GM21526 (cell line): ENCODE results near the gene FEM1C.

Experiments used
- ATAC-seq: cut with Tn5 transposase; IDR thresholded peaks from one replicate; pipeline ENCODE4 v1.9.1; 2021; ENCODE audit warnings: moderate library complexity; ENCODE audit not compliant: unreplicated experiment, low FRiP score

Gene FEM1C

DNA sequence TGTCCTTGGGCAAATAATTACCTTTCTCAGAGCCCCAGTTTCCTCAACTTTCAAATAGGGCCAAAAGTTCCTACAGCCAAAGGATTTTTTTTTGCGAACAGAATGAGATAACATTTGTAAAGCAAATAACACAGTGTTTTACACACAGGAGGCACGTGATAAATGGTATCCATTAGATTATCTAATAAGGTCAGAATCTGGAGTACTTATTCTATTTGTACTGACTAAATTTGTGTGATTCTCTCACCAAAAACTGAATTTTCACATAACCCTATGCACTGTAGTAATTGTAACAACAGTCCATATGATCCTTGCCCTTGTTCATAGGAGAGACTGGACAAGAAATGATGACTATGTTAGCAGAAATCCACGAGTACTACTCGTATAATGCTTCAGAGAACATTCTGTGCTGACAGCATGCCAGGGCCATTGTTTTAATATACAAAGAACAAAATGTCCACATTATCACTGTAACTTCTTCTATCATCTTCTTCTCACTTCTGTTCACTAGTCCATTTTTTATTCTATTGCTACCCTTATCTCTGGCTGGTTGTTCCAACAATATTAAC, 13.9 kb upstream of the FEM1C start:
- ATAC-seq, result no peak

DNA sequence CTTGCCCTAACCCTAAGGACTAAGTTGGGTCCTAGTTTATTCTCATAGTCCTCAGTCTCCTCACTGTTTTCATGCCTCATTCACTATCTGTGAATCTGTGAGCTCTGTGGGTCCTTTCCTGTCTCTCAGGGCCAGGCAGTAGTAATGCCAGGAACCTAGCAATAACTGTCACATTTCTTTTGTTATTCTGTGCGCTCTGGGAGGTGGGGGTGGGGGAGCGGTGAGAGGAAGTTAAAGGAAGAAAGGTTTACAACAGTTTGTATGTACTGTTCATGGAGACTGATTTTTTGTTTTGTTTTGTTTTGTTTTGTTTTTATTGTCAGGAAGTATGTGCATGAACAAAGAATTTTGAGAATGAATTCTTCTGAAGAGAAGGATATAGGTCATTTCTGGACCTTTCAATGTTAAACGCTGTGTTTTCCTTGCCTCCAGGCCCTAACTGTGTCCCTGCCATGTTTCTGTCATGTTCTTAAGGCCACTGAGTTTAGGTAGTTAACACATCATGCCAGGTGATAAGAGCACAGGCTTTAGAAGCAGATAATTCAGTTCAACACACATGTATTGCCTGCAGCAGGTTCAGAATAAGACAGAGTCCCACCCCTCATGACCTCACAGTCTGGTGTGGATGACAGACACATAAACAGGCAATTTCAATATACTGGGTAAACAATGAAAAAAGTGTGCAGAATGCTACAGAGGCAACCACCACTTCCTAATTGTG, 13.3 kb upstream of the FEM1C start:
- no peak for ATAC-seq

DNA sequence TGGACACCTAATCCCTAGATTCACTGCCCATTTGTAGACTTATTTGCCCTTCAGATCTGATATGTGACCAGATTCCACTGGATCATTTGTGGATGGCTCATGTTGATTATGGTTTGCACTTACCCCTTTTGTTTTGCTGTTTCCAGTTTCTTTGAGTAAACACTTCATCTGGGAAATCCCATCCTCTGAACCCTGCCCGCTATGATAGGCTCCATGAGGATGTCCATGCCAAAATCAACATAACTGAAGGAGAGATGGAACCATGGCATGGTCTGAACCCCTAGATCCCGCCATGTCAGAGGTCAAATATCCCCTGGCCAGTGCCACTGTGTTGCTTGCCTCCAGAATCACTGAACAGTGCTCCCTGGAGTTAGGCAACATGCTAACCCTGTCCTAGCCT, 11.7 kb upstream of the FEM1C start:
- no peak for ATAC-seq

DNA sequence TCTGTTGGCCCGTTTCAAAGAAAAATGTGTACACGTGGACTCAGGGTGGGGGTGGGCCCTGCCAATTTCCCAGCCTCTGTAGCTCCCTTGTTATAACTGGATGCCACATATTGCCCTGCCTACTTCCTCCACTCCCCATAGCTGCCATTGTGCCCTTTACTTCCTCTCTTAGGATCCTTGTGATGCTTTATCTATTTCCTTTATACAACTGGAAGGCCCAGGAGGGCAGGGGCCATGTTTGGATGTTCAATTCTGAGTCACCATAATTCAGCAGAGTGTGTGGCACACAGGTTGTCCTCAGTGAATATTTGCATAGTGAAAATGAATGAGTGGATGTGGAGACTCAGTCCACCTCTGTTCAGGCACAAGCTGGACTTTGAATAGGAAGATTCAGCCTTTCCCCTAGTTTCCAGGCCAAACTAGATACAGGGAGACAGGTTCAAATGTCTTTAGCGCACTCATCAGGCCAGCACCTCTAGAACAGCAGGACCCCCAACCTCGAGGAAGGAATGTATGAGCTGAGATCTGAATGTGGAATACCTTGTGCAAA, 10.6 kb upstream of the FEM1C start:
- no peak for ATAC-seq

DNA sequence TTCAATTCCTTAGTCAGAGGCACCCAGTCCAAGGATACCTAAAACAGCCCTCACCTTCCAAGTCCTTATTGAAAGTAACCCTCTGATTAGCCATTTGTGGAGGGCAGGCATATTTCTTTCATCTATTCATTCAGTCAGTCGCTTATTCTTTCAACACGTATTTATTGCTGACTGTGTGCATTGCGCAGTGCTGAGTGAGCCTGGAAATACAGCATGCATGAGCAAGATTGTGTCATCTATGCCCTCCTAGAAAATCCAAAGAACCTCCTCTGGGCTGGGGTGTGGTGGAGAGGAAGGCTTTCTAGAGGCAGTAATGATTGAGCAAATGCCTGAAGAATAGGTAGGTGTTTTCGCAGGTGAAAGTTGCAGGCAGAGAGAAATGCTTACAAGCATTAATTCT, 8.5 kb upstream of the FEM1C start:
- ATAC-seq, result no peak

DNA sequence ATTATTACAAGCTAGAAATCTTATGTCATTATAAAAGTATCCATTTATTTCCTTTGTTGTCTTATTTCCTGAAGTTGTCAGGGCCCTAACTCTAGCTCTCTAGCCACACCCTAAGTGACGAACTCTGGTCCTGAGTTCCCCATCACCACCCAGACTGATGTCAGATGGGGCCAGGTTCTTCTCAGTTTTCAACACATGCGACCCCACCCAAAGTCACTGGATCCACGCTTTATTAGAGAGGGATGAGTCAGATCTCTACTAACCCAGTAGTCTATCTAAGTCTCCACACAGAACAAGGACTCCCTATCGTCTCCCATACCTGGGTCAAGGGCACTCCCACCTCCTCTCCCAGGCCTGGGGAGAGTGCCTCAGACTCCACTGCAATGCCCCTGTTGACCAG, 6.8 kb upstream of the FEM1C start:
- no peak for ATAC-seq

DNA sequence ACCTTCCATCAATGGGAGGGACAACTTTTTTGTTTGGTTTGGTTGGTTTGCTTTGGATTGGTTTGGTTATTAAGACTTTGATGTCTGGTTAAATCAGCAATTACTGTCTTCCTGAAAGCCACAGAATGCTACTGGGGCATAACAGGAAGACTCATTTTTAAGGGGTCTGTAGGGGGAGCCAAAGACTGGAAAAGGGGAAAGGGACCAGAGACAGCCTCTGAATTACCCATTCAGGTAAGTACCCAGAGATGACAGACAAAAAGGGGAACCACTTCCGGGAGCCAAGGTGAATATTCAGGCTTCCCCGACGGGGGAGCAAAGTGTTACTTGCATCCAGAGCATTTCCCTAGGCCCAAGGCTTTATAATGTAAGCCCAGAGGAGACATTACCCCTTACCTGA, 4.6 kb upstream of the FEM1C start:
- ATAC-seq, result no peak

DNA sequence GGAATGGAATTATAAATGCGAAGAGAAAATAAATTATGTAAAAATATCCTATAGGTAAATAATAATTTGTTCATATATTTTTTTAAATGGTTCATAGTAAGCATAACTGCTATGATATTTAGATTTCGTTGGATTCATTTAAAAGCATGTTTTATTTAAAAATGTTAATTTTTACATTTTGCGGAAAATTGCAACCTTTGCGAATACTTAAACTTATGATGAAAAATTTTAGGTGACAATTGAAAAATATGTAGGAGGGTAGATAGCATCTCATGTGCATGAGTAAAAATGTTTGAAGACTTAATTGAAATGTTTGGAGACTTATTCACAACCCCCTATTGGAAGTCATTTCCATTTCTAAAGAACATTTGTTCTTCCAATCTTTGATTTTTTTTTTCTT, 4.1 kb upstream of the FEM1C start:
- ATAC-seq, result no peak

DNA sequence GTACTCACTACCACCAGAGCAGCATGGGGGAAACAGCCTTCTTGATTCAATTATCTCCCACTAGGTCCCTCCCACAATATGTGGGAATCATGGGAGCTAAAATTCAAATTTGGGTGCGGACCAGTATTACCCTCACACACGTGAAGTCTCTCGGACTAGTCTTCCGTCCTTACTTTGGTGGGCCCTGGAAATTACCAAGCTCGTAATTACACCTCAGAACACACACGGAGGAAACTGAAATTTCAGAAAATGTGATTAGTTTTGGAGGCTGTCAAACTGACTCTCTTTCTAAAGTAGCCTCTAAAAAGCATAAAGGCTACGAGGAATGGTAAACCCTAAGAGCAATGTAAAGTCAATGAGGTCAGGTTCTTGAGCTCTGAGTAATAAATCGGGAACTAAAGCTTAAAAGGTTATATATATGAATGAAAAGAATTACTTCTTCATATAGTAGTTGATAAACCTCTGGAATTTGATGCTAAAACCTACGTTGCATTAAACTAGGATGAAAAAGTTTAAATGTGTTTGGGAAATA, 842 bp upstream of the FEM1C start:
- ATAC-seq, result no peak

DNA sequence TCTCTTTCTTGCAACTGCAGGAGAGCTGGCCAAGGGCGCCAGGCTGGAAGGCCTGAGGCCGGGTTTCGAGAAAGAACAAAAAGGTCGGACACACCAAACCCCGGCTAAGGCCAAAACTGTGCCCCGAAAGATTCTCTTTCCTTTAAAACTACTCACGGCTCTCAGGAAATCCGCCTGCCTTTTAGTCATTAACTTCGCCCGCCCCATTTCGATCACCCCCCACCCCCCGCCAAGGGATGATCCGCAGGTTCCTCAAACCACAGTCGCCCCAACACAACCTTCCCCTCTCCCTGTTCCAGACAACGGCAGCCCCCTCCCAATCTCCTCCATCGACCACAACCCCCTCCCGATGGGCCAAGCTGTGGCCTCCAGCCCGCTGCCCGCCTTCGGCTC, 536 bp downstream of the FEM1C start:
- no peak for ATAC-seq

DNA sequence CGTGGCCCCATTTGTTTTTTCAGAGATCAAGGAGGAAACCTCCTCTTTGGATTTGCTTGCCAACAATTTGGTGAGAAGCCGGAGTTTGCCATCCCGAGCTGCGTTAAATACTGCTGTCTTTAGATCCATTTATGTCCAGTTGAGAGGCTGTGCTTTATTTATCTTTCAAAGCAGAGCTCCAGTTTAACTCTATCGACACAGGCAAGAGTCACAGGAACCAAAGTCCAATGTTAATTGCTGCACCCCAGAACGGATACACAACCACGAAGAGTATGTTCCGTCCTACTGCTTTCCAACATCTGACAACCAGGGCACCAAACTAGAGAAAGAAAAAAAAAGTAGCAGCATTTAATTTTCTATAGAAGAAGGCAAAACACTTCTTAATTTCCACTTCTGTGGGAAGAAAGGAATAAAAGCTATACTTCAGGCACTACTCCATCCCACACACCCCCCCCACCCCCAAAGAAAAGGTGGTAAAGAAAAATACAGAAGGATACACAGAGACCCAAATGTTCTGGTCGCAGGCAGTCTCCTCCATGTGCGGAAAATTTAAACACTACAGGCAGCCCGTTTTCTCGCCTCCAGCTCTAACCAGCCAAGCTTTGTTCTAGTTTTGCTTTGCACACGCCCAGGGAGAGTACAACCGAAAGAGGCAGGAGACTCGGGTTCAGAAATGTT, 1.1 kb downstream of the FEM1C start:
- peak; percentile 33 for ATAC-seq

DNA sequence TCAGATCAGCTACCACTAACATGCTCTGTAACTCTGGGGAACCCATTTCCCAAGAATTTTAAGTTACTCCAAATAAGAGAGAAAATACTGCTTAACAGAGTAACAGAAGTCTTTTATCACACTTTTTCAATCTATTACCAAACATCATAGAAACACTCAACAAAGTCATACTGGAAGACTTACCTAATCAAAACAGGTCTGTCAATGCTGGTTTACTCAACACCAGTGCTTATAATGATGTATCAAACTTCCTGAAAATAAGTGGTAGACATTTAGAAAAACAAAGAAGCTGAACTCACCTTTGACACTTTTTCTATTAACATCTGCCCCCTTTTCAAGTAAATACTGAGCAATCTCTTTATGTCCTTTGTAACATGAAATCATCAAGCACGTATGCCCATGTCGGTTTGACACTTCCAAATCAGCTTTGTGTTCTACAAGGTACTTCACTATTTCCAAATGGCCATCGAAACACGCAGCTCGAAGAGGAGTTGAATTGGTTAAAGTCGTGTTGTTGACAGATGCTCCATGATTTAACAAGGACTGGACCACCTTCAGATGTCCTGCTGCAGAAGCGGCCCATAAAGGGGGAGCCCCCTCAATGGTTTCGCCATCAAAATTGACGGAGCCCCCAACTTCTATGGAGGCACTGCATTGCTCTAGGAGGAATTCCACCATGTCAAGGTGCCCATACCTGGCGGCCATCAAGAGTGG, 1.8 kb downstream of the FEM1C start:
- ATAC-seq, result no peak

DNA sequence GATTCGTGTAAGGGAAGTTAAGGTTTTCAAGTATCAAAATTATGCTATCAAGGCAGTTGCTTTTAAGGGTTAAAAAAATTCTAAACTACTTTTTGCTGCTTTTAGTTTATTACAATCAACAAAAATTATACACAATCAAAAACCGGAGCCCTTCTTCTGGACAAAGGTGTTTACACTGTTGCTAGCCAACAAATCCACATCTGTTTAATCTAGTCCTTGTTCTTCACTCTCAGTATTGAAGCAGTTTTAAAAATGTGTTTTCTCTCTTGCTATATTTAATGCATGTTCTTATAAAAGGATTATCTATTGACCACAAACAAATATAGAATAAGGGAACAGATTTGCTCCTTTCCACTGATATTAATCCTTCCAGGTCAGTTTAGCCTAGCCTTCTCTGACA, 2.5 kb downstream of the FEM1C start:
- ATAC-seq, result no peak

DNA sequence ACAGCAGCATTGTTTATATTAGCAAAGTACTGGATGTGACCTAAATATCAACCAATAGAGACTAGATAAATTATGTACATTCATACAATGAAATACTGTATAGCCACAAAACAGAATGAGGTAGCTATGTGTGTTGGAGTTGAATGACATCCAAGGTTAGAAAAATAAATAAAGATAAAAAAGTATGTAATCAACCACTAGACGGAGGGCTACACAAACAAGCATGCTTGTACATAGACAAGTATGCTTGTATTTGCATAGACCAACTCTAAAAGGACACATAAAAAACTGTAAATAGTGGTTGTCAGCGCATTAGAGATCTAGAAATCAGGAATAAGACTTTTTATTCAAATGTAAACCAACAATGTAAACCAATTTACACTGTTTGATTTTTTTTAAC, 3.0 kb downstream of the FEM1C start:
- no peak for ATAC-seq

DNA sequence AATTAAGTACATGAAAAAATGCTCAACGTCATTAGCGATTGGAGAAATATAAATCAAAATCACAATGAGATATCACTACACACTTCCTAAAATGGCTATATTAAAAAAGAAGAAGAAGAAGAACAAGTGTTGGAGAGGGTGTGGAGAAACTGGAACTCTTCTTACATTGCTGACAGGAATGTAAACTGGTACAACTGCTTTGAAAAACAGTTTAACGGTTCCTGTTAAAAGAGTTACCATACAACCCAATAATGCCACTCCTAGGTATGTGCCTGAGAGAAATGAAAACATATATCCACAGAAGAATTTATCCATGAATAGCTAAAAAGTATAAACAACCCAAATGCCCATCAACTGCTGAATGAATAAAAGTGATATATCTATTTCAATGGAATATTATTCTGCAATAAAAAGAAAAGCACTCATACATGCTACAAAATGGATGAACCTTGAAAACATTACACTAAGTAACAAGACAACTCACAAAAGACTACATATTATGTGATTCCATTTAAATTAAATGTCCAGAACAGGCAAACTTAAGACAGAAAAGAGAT, 9.0 kb downstream of the FEM1C start:
- no peak for ATAC-seq

DNA sequence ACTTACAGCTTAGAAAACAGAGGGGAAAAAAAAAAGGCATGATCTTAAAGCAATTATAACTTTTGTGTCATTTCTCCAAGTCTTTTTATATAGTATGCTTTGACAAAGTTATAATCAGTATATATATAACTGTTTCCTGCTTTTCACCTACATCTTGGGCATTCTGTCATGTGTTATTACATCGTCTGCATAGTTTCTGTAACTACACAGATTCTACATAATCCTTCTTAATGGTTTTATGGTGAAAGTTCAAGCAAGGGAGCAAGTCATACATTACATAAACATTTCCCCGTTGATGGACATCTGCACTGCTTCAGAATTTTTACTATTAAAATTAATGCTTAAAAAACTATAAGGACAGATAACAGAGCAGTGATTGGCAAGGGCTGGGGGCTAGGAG, 12.1 kb downstream of the FEM1C start:
- ATAC-seq, result no peak

DNA sequence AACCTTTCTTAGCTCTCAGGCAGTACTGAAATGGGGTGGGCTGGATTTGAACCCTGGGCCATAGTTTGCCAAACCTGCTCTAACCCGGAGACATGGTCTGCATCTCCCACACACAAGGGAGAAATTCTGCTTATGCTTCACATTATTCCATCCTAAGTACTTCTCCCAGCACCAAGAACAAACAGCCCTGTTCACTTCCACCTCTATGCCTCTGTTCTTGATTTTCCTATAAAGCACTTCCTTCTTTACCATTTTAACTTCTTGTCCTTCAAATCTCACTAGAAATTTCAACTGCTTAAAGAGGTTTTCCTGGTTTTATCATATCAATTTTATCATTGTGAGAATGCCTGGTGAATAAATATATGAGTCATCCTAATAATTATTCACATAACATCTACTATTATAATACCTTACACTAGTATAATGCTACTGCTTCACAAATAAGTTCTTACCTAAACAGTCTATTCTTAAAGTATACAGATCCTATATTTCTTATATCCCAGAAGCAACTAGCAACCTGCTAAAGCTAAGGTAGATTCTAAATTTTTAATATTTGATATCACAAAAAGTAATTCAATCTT, 12.7 kb downstream of the FEM1C start:
- no peak for ATAC-seq

DNA sequence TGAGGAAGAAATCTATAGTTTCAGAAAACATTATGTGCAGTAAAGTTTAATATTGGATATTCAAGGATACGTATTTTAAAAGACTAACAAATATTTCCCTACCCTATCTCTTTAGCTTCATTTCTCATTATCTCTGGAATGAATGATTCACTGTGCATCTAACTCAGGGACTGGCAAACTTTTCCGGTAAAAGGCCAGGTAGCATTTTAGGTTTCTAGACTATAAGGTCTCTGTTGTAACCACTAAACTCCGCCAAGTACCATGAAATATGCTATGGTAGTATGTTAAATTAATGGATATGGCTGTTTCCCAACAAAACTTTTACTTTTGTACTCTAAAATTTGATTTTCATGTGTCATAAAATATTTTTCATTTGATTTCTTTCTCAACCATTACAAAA, 13.2 kb downstream of the FEM1C start:
- no peak for ATAC-seq

DNA sequence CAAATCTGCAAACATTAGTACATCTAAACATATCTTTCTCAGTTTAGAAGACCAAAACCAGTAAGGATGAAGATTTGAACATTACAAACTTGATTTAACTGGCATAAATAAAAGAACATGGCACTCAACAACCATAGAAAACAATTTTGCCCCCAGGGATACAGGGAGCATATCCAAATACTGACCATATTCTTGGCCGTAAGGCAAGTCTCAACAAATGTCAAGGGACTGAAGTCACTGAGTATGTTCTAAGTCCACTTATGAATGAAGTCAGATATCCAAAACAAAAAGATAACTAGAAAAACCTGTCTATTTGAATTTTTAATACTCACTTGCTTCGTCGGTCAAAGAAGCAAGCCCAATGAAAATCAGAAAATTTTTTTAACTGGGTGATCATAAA, 14.1 kb downstream of the FEM1C start:
- no peak for ATAC-seq

DNA sequence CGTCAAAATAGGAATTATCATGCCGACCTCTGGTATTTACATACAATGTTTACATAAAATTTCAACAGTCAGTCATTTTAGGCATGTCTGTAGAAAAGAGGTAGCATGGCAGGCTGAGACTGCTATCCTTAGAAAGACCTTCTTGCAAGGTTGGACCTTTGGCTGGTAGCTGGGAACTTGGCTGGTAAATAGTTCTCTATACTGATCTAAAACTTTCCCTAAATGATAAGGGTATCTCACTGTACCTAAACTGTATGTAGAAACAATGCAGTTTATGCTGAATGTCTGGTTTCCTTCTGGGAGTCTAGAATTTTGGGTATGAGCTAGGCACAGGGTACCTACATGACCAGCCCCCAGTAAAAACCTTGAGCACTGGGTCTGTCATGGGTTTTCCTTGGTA, 18.0 kb downstream of the FEM1C start:
- ATAC-seq, result no peak
